ENCODE data around the gene PLA2G2F. TPM values are rescaled to one million over a fixed set of nuclear protein-coding genes. Genes with fewer than 3 reads are reported as not detected.

PLA2G2F gene, protein sequence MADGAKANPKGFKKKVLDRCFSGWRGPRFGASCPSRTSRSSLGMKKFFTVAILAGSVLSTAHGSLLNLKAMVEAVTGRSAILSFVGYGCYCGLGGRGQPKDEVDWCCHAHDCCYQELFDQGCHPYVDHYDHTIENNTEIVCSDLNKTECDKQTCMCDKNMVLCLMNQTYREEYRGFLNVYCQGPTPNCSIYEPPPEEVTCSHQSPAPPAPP
- total RNA-seq = not detected
- polyA plus RNA-seq = not detected
- long read RNA-seq, donor 1 = 0 reads
- long read RNA-seq, donor 2 = 0 reads
- long read RNA-seq, donor 3 = 0 reads
- long read RNA-seq, donor 4 = 0 reads

DNA sequence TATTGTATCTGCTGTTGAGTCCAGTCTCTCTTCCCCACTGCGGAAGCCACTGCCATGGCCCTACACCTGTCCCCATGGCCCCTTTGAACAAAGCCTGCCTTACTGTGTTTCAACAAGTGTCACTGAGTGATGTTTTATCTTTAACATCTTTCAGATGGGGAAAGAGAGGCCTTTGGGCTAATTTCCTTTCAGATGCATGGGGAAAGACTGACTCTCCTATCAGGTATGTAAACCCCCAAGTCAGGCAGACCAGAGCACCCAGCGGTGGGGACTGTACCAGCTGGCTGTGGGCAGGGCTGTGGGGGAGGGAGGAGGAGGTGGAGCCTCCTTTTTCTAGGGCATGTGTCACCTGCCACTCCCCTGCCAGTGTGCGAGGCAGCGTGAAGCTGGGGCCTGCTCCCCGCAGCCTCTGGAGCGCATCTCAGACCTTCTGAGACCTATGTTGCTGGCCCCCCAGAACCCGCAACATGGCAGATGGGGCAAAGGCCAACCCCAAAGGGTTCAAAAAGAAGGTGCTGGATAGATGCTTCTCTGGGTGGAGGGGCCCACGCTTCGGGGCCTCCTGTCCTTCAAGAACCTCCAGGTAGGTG lies at the start of gene PLA2G2F:
Gene PLA2G2F (plus strand): TSS at position 363 of the 590 bp plus-strand sequence. CDS start 105 bp downstream, at position 468.
- H3K9me3 ChIP-seq (ENCODE audit: control insufficient read depth, low read length) = no peaks in the 10 kb centered on the region
- intact Hi-C loops (cut with DNase I) = no loop called here
- no peaks in the 10 kb centered on the region for H3K27me3 ChIP-seq (ENCODE audit: control insufficient read depth, insufficient read depth)
- H3K4me3 ChIP-seq (ENCODE audit: low read length) = no peak within 1 kb of the TSS
- 95% methylated on average over 9 of the region's 9 CpGs for WGBS
- no peaks in the 10 kb centered on the region for H3K4me1 ChIP-seq (ENCODE audit: control insufficient read depth, insufficient read depth, low read length)
- no peak for DNase-seq
- no peak for ATAC-seq
- H3K27ac ChIP-seq (ENCODE audit: low read length) = no peak within 1 kb of the TSS

DNA sequence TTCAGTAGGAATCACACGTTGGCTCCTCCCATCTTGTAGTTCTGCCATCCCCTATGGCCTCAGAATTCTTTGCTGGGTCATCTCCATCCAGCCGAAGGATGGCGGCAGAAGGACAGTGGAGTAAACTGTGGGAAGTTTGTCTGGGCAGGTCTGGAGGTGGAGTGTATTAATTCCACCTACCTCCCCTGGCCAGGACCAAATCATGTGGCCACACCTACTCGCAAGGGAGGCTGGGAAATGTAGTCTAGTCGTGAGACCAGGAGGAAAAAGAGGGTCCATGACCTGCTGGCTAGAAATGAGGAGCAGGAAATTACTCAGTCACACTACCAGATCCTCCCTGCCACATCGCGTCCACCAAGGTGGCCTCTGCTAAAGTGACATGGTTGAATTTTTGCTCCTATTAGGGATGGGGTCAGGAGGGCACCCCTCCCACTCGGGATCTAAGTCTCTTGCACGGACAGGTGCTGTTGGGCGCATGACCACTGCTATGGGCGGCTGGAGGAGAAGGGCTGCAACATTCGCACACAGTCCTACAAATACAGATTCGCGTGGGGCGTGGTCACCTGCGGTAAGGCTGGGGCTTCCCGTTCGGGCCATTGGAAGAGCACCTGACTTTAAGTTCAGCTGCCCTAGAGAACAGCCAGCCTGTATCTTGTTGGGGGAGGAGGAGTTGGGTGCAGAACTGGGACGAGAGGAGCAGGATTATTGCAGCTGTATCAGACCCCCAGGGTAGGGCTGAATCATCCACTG lies 49.6 kb upstream of the PLA2G2F start:
- Histone ChIP-seq H3K9me3 (ENCODE audit: control insufficient read depth, low read length) (no peaks in the 10 kb centered on the region), H3K4me1 (ENCODE audit: control insufficient read depth, insufficient read depth, low read length) (peaks cover 14% of the 10 kb centered on the region), H3K27me3 (ENCODE audit: control insufficient read depth, insufficient read depth) (no peaks in the 10 kb centered on the region), H3K27ac (ENCODE audit: low read length) (no peak overlapping the region), H3K4me3 (ENCODE audit: low read length) (no peak overlapping the region)
- 86% methylated on average over 19 of the region's 19 CpGs for WGBS
- intact Hi-C loops (cut with DNase I) = no loop called here
- ATAC-seq (no peak), DNase-seq (peak in 1 of 3 donors; percentile 48)

DNA sequence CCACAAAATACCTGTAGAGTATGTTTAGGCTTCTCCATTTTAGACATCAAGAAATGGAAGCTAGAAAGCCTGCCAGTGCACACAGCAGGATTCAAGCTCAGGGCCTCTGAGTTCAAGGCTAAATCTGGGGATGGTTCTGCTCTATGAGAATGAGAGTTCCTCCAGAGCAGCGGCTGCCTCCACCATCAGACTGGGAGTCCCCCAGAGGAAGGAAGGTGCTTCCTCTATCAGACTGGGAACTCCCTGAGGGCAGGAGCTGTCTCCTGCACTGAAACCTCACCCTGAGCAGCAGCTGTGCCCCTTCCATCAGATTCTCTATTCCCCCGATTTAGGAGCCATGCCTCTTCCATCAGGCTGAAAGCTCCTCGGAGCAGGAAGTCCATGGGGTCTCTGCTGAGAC lies 49.0 kb upstream of the PLA2G2F start:
- Histone ChIP-seq H3K27ac (ENCODE audit: low read length) (no peak overlapping the region), H3K9me3 (ENCODE audit: control insufficient read depth, low read length) (no peaks in the 10 kb centered on the region), H3K4me1 (ENCODE audit: control insufficient read depth, insufficient read depth, low read length) (peaks cover 11% of the 10 kb centered on the region), H3K4me3 (ENCODE audit: low read length) (no peak overlapping the region), H3K27me3 (ENCODE audit: control insufficient read depth, insufficient read depth) (no peaks in the 10 kb centered on the region)
- DNase-seq (no peak), ATAC-seq (no peak)
- 86% methylated on average over 3 of the region's 3 CpGs for WGBS
- intact Hi-C loops (cut with DNase I) = no loop called here

DNA sequence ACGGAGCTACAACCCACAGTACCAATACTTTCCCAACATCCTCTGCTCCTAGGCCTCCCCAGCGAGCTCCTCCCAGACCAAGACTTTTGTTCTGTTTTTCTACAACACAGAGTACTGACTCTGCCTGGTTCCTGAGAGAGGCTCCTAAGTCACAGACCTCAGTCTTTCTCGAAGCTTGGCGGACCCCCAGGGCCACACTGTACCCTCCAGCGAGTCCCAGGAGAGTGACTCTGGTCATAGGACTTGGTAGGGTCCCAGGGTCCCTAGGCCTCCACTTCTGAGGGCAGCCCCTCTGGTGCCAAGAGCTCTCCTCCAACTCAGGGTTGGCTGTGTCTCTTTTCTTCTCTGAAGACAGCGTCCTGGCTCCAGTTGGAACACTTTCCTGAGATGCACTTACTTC lies 48.5 kb upstream of the PLA2G2F start:
- 82% methylated on average over 6 of the region's 6 CpGs for WGBS
- Histone ChIP-seq H3K4me1 (ENCODE audit: control insufficient read depth, insufficient read depth, low read length) (peaks cover 11% of the 10 kb centered on the region), H3K27me3 (ENCODE audit: control insufficient read depth, insufficient read depth) (no peaks in the 10 kb centered on the region), H3K27ac (ENCODE audit: low read length) (peak overlapping the region; percentile 42), H3K9me3 (ENCODE audit: control insufficient read depth, low read length) (no peaks in the 10 kb centered on the region), H3K4me3 (ENCODE audit: low read length) (no peak overlapping the region)
- ATAC-seq (no peak), DNase-seq (peak in 1 of 3 donors; percentile 70)
- intact Hi-C loops (cut with DNase I) = no loop called here

DNA sequence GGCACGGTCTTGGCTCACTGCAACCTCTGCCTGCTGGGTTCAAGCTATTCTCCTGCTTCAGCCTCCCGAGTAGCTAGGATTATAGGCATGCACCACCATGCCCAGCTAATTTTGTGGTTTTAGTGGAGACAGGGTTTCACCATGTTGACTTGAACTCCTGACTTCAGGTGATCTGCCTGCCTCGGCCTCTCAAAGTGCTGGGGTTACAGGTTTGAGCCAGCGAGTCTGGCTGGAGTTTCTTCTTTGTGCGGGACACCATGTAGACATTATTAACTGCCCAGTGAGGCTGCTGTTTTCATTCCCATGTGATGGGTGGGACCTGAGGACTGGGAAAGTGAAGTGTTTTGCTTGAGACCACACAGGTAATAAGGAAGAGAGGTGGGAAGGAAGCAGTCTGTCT lies 45.8 kb upstream of the PLA2G2F start:
- peak; percentile 1 to 3 for ATAC-seq
- Histone ChIP-seq H3K27ac (ENCODE audit: low read length) (peak overlapping the region; percentile 80), H3K9me3 (ENCODE audit: control insufficient read depth, low read length) (no peaks in the 10 kb centered on the region), H3K4me3 (ENCODE audit: low read length) (no peak overlapping the region), H3K4me1 (ENCODE audit: control insufficient read depth, insufficient read depth, low read length) (peaks cover 7% of the 10 kb centered on the region), H3K27me3 (ENCODE audit: control insufficient read depth, insufficient read depth) (no peaks in the 10 kb centered on the region)
- DNase-seq = peak in 1 of 3 donors; percentile 55
- intact Hi-C loops (cut with DNase I) = no loop called here
- 87% methylated on average over 5 of the region's 5 CpGs for WGBS

DNA sequence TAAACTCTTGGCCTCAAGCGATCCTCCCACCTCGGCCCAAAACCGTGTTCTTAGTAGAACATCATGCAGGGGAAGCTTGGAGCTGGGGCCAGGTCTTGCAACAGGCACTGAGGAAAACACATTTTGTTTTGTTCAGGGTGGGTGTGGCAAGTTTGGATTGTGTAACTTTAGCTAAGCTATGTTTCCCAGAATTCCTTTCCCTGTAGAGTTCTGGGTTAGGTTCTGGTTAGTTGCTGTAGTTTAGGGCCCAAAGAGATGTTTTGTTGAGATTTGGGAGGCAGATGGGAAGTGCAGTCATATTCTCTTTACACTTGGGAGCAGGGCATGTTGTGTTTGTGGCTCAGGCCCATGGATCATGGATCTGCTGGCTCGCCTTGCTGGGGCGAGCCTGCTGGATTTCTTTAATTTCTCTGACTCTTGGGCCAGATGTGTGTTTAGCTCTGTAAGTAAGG lies 45.2 kb upstream of the PLA2G2F start:
- intact Hi-C loops (cut with DNase I) = no loop called here
- DNase-seq (peak; percentile 85 to 94 (median 85)), ATAC-seq (peak; percentile 78 to 82)
- H3K27me3 ChIP-seq (ENCODE audit: control insufficient read depth, insufficient read depth) = no peaks in the 10 kb centered on the region
- H3K4me3 ChIP-seq (ENCODE audit: low read length) = no peak overlapping the region
- H3K27ac ChIP-seq (ENCODE audit: low read length) = peak overlapping the region; percentile 83
- no peaks in the 10 kb centered on the region for H3K9me3 ChIP-seq (ENCODE audit: control insufficient read depth, low read length)
- WGBS = 60% methylated on average over 5 of the region's 5 CpGs
- H3K4me1 ChIP-seq (ENCODE audit: control insufficient read depth, insufficient read depth, low read length) = peaks cover 7% of the 10 kb centered on the region

DNA sequence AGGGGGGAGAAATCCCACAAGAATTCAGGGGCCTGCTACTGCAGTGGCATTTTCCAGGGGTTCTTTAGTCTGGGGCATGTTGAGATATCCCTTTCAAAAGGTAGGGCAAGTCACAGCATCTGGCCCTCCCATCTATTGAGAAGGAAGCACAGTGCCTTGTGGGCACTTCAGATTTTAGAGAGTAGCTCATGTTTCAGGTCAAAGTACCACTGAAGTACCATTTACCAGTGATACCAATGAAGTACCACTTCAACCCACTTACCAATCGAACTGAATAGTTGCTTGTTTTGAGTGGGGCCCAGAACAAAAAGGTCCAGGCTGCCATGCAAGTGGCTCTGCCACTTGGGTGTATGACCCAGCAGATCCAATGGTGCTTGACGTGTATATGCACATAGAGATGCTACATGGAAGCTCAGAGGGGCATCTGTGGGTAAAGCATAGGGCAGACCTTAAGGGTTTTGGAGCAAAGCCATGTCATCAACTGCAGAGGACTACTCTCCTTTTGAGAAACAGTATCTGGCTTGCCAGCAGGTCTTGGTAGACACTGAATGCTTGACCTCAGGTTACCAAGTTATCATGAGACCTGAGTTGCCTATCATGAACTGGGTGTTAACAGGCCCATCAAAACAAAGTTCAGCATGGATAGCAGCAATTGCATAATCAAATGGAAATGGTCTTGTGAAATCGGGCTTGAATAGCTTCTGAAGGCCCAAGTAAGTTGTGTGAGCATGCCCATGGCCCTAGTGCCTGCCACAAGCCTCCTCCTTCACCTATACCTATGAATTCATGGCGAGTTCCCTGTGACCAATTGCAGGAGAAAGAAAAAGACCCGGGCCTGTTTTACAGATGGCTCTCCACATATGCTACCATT lies 43.3 kb upstream of the PLA2G2F start:
- Histone ChIP-seq H3K27me3 (ENCODE audit: control insufficient read depth, insufficient read depth) (no peaks in the 10 kb centered on the region), H3K27ac (ENCODE audit: low read length) (no peak overlapping the region), H3K9me3 (ENCODE audit: control insufficient read depth, low read length) (no peaks in the 10 kb centered on the region), H3K4me1 (ENCODE audit: control insufficient read depth, insufficient read depth, low read length) (peaks cover 7% of the 10 kb centered on the region), H3K4me3 (ENCODE audit: low read length) (no peak overlapping the region)
- 73% methylated on average over 5 of the region's 5 CpGs for WGBS
- intact Hi-C loops (cut with DNase I) = no loop called here
- no peak for DNase-seq
- no peak for ATAC-seq

DNA sequence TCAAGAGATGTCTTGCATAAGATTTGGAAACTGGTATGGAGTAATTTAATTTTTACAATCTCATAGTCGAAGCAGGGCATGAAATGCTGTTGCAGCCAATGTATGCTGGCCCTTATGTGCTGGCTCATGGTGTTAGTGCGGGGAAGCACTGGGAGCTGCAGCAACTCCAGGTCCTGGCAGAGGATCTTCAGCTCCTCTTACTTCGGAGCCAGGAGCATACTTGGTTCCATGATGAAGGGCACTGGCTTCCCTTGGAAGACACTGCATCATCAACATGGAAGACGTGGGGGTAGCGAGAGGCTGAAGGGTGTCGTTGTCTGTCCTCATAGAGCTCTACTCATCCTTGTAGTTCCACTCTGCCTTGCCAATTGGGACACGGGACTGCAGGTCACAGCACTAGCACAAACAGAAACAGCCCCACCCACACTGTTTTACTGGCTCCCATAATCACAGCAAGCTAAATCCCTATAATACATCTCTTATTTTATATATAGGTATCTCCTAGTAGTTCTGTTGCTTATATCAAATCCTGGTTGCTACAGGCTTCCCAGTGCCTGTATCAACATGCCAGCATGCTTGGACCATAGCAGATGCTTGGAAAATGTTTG lies 42.2 kb upstream of the PLA2G2F start:
- H3K9me3 ChIP-seq (ENCODE audit: control insufficient read depth, low read length) = no peaks in the 10 kb centered on the region
- H3K27me3 ChIP-seq (ENCODE audit: control insufficient read depth, insufficient read depth) = no peaks in the 10 kb centered on the region
- intact Hi-C loops (cut with DNase I) = no loop called here
- H3K4me1 ChIP-seq (ENCODE audit: control insufficient read depth, insufficient read depth, low read length) = peaks cover 7% of the 10 kb centered on the region
- H3K27ac ChIP-seq (ENCODE audit: low read length) = no peak overlapping the region
- DNase-seq (no peak), ATAC-seq (no peak)
- H3K4me3 ChIP-seq (ENCODE audit: low read length) = no peak overlapping the region
- WGBS = 84% methylated on average over 7 of the region's 7 CpGs

DNA sequence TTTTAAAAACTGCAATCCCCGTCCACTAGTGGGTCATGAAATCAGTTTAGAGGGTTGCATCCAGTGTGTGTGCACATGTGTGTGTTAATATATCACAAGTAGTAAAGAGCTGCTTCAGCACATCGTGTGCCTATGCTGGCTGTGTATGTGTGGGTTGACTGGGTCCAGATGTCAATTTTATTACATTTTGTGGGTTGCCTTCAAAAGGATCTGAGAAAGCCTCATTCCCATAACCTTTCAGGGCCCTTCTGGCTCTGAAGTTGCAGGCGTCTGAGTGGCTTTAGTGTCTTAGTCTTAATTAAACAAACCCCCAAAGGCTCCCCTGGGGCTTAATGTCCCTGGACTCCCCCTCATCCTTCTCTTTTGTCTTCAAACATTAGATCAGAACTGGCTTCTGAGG lies 39.6 kb upstream of the PLA2G2F start:
- intact Hi-C loops (cut with DNase I) = no loop called here
- WGBS = 66% methylated on average over 3 of the region's 3 CpGs

DNA sequence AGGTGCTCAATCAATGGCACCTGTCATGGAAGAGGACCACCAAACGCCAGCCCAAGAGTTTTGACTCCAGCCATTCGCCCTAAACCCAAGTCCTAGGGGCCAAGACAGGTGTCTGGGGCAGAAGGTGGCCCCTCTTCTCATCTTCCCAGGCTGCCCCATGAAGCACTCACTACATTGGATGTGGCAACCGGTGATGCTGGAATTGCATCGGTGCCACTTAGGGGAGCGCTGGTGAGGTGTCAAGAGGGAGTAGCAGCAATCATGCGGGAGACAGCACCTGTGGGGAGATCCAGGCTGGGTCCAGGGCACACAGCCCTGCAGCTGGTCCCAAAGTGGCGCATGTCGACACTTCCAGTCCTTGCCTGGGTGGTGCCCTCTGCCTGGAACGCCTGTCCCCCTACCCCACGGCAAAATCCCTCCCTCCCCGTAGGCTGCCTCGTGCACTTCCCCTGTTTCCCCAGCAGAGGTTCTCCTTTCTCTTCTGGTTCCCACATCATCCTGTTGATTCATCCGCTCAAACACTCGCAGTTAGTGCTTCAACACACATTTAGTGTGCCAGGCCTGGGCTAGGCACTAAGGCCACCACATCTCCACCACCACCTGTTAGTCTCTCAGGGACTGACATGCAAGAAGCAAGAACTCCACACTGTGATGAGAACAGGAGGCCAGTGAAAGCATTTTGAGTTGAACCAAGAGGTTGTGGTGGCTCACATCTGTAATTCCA lies 38.3 kb upstream of the PLA2G2F start:
- Histone ChIP-seq H3K4me3 (ENCODE audit: low read length) (no peak overlapping the region), H3K9me3 (ENCODE audit: control insufficient read depth, low read length) (no peaks in the 10 kb centered on the region), H3K27ac (ENCODE audit: low read length) (no peak overlapping the region), H3K4me1 (ENCODE audit: control insufficient read depth, insufficient read depth, low read length) (no peaks in the 10 kb centered on the region), H3K27me3 (ENCODE audit: control insufficient read depth, insufficient read depth) (no peaks in the 10 kb centered on the region)
- DNase-seq = peak in 2 of 3 donors; percentile 71 to 78
- intact Hi-C loops (cut with DNase I) = loop anchor here (5.0 to 10.0 kb wide), 4 partner anchors 47 to 97 kb away; no protein-coding TSS in a partner anchor
- WGBS = 37% methylated on average over 14 of the region's 14 CpGs
- ATAC-seq = peak; percentile 77 to 82

More for the DNA sequence above, 39.6 kb upstream of the PLA2G2F start:
- Histone ChIP-seq H3K4me3 (ENCODE audit: low read length) (no peak overlapping the region), H3K27ac (ENCODE audit: low read length) (no peak overlapping the region), H3K4me1 (ENCODE audit: control insufficient read depth, insufficient read depth, low read length) (no peaks in the 10 kb centered on the region), H3K9me3 (ENCODE audit: control insufficient read depth, low read length) (no peaks in the 10 kb centered on the region), H3K27me3 (ENCODE audit: control insufficient read depth, insufficient read depth) (no peaks in the 10 kb centered on the region)
- DNase-seq = no peak
- no peak for ATAC-seq

Measured in right cardiac atrium (tissue), 5 donors.